GM19035 (cell line): ENCODE data around the gene PTPRD.

Experiments used
- ATAC-seq: cut with Tn5 transposase; IDR thresholded peaks from one replicate; pipeline ENCODE4 v1.9.1; 2021; ENCODE audit not compliant: unreplicated experiment

PTPRD gene

GRCh38 chr9:10612641-10613398 lies at the start of gene PTPRD:
Gene PTPRD, minus strand, starts transcription at chr9:10613002.
- peak; percentile 89 for ATAC-seq

GRCh38 chr9:10661994-10662393 lies 49.2 kb upstream of the PTPRD start:
- ATAC-seq, result no peak

- ATAC-seq, result no peak
These were observed 48.6 kb upstream of the PTPRD start for GRCh38 chr9:10661376-10661775.

GRCh38 chr9:10651012-10651411 lies 38.2 kb upstream of the PTPRD start:
- no peak for ATAC-seq

- no peak for ATAC-seq
These were observed 36.3 kb upstream of the PTPRD start for GRCh38 chr9:10649076-10649475.

- no peak for ATAC-seq
These were observed 21.0 kb upstream of the PTPRD start for GRCh38 chr9:10633785-10634184.

GRCh38 chr9:10614196-10614800 lies 1.5 kb upstream of the PTPRD start:
- no peak for ATAC-seq

- no peak for ATAC-seq
These were observed 617 bp upstream of the PTPRD start for GRCh38 chr9:10613419-10613818.

- ATAC-seq, result no peak
These were observed 7.4 kb downstream of the PTPRD start for GRCh38 chr9:10605388-10605787.

- no peak for ATAC-seq
These were observed 7.9 kb downstream of the PTPRD start for GRCh38 chr9:10604927-10605326.

GRCh38 chr9:10597801-10598200 lies 15.0 kb downstream of the PTPRD start:
- no peak for ATAC-seq

- no peak for ATAC-seq
These were observed 18.3 kb downstream of the PTPRD start for GRCh38 chr9:10594482-10594881.

GRCh38 chr9:10586407-10586806 lies 26.4 kb downstream of the PTPRD start:
- ATAC-seq, result no peak

GRCh38 chr9:10571699-10572098 lies 41.1 kb downstream of the PTPRD start:
- no peak for ATAC-seq

GRCh38 chr9:10566848-10567247 lies 46.0 kb downstream of the PTPRD start:
- no peak for ATAC-seq

GRCh38 chr9:10562581-10563343 lies 50.0 kb downstream of the PTPRD start:
- no peak for ATAC-seq

- ATAC-seq, result no peak
These were observed 64.5 kb downstream of the PTPRD start for GRCh38 chr9:10548348-10548747.

- ATAC-seq, result no peak
These were observed 74.7 kb downstream of the PTPRD start for GRCh38 chr9:10538073-10538472.

GRCh38 chr9:10534850-10535249 lies 78.0 kb downstream of the PTPRD start:
- no peak for ATAC-seq

- no peak for ATAC-seq
These were observed 86.8 kb downstream of the PTPRD start for GRCh38 chr9:10525972-10526371.

- no peak for ATAC-seq
These were observed 89.6 kb downstream of the PTPRD start for GRCh38 chr9:10523164-10523563.

GRCh38 chr9:10512144-10512543 lies 100.7 kb downstream of the PTPRD start:
- ATAC-seq, result no peak
